ENCODE results near the gene COL28A1. TPM values are rescaled to one million over a fixed set of nuclear protein-coding genes. Genes with fewer than 3 reads are reported as not detected.

The COL28A1 gene
- total and polyA plus RNA-seq, 4 donors: 1.3 to 10.2 (median 3.2) TPM

DNA sequence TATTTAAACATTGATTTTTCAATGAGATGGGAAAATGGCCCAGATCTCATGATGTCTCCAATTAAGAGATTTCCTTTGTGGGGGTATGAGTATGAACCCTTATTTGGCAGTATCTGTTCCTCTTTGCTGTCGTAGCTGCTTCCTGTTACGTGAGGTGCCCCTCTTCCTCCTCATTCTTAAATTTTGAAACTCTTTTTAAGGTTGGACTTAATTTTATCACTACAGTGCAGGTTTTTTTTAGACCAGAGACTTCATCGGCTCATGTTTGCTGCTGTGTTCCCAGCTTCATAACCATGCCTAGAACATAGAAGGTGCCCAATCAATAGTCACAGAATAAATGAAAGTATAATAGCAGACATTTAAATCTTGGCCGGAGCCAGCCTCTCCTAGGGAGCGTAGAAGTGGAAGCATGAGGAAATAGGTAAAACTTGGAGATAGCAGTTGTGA is 33.4 kb upstream of the COL28A1 start:
- Histone ChIP-seq H3K27ac (ENCODE audit: low read depth in 1 of 2, low read length in 1 of 2) (no peak overlapping the region), H3K4me1 (ENCODE audit: control insufficient read depth in 5 of 5, insufficient read depth in 5 of 5, low read length in 5 of 5) (peaks cover 0 to 21% (median 9%) of the 10 kb centered on the region in 5 donors), H3K9me3 (ENCODE audit: control insufficient read depth in 4 of 4, insufficient read depth in 3 of 4, low read length in 3 of 4) (no peaks in the 10 kb centered on the region), H3K4me3 (no peak overlapping the region), H3K27me3 (ENCODE audit: control insufficient read depth in 3 of 3, insufficient read depth in 3 of 3, low read length in 2 of 3) (no peaks in the 10 kb centered on the region), H3K9ac (ENCODE audit: insufficient read depth in 1 of 2, low read length in 2 of 2) (no peak overlapping the region), H3K36me3 (ENCODE audit: control insufficient read depth in 4 of 4, insufficient read depth in 4 of 4, low read length in 4 of 4) (peaks cover 0 to 8% (median 4%) of the 10 kb centered on the region in 4 donors)
- TF ChIP-seq, protein P1, sequence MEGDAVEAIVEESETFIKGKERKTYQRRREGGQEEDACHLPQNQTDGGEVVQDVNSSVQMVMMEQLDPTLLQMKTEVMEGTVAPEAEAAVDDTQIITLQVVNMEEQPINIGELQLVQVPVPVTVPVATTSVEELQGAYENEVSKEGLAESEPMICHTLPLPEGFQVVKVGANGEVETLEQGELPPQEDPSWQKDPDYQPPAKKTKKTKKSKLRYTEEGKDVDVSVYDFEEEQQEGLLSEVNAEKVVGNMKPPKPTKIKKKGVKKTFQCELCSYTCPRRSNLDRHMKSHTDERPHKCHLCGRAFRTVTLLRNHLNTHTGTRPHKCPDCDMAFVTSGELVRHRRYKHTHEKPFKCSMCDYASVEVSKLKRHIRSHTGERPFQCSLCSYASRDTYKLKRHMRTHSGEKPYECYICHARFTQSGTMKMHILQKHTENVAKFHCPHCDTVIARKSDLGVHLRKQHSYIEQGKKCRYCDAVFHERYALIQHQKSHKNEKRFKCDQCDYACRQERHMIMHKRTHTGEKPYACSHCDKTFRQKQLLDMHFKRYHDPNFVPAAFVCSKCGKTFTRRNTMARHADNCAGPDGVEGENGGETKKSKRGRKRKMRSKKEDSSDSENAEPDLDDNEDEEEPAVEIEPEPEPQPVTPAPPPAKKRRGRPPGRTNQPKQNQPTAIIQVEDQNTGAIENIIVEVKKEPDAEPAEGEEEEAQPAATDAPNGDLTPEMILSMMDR (IDR thresholded peaks at IDR 0.05; ENCODE audit: control extremely low read depth, extremely low read depth): no peak
- ATAC-seq (ENCODE audit: insufficient read depth, low FRiP score): no peak
- DNase-seq: no peak
- WGBS, 2 donors: 24 to 51% methylated on average over 5 of the region's 5 CpGs

DNA sequence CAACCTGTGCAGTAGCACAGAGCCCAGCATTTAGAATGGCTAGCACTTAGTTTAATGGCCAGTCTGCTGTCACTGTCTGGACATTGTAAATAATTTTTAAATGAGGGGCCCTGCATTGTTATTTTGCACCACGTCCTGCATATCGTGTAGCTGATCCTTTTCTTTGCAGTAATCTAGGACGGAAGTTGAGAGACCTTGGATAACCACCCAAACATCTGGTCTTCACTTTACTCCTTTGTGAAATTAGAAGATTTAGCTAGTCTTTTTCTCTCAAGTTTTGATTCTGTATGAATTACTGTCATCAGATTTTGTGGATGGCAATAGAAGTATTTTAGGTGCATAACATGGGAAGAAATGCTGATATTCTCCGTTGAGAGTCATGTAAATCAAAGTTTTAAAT is 32.9 kb upstream of the COL28A1 start:
- TF ChIP-seq, protein P1 (IDR thresholded peaks at IDR 0.05; ENCODE audit: control extremely low read depth, extremely low read depth): no peak
- 83 to 84% methylated on average over 4 of the region's 4 CpGs for WGBS, 2 donors
- ATAC-seq (ENCODE audit: insufficient read depth, low FRiP score) (no peak), DNase-seq (no peak)
- peaks cover 0 to 8% (median 4%) of the 10 kb centered on the region in 4 donors for H3K36me3 ChIP-seq (ENCODE audit: control insufficient read depth in 4 of 4, insufficient read depth in 4 of 4, low read length in 4 of 4)
- no peak overlapping the region for H3K4me3 ChIP-seq
- peak overlapping the region in 1 of 2 donors; percentile 59 for H3K9ac ChIP-seq (ENCODE audit: insufficient read depth in 1 of 2, low read length in 2 of 2)
- H3K9me3 ChIP-seq (ENCODE audit: control insufficient read depth in 4 of 4, insufficient read depth in 3 of 4, low read length in 3 of 4): no peaks in the 10 kb centered on the region
- H3K27me3 ChIP-seq (ENCODE audit: control insufficient read depth in 3 of 3, insufficient read depth in 3 of 3, low read length in 2 of 3): no peaks in the 10 kb centered on the region
- peaks cover 0 to 21% (median 9%) of the 10 kb centered on the region in 5 donors for H3K4me1 ChIP-seq (ENCODE audit: control insufficient read depth in 5 of 5, insufficient read depth in 5 of 5, low read length in 5 of 5)
- no peak overlapping the region for H3K27ac ChIP-seq (ENCODE audit: low read depth in 1 of 2, low read length in 1 of 2)

DNA sequence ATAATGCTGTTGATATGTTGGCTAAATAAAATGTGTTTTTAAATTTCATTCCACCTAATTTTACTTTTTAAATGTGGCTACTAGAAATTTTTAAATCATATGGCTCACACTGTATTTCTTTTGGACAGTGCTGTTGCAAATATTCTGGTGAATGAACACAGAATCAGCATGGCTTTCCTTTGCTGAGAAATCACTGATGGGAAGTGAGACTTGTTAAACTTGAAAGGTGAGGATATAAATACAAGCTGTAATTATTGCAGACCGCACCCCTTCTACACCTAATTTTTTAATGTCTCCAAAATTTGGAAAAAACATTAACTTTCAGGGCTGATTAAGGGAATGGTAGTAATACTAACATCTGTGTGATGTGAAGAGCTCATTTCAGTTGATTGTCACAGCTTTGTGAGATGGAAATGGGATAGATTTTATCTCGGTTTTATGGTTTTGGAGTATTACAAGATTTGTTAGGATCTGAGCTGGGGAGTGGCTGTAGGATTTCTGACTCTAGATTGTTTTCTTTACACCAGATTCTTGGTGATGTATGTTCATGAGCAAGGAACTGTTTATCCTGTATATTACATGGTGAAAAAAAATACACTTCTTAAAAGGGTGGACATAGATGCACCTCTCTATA is 32.3 kb upstream of the COL28A1 start:
- WGBS, 2 donors: 45 to 74% methylated on average over 2 of the region's 2 CpGs
- DNase-seq: peak in 1 of 3 donors; percentile 11
- no peak overlapping the region for H3K27ac ChIP-seq (ENCODE audit: low read depth in 1 of 2, low read length in 1 of 2)

More for the DNA sequence above, 32.3 kb upstream of the COL28A1 start:
- Histone ChIP-seq H3K36me3 (ENCODE audit: control insufficient read depth in 4 of 4, insufficient read depth in 4 of 4, low read length in 4 of 4) (peaks cover 0 to 8% (median 4%) of the 10 kb centered on the region in 4 donors), H3K27me3 (ENCODE audit: control insufficient read depth in 3 of 3, insufficient read depth in 3 of 3, low read length in 2 of 3) (no peaks in the 10 kb centered on the region), H3K9me3 (ENCODE audit: control insufficient read depth in 4 of 4, insufficient read depth in 3 of 4, low read length in 3 of 4) (no peaks in the 10 kb centered on the region), H3K4me3 (no peak overlapping the region), H3K9ac (ENCODE audit: insufficient read depth in 1 of 2, low read length in 2 of 2) (peak overlapping the region; percentile 56 to 81), H3K4me1 (ENCODE audit: control insufficient read depth in 5 of 5, insufficient read depth in 5 of 5, low read length in 5 of 5) (peaks cover 0 to 21% (median 9%) of the 10 kb centered on the region in 5 donors)
- TF ChIP-seq, protein P1 (IDR thresholded peaks at IDR 0.05; ENCODE audit: control extremely low read depth, extremely low read depth): no peak
- ATAC-seq (ENCODE audit: insufficient read depth, low FRiP score): no peak
